Mammary microvascular endothelial cell (primary cell): ENCODE data around the gene TCEA3. TPM values are rescaled to one million over a fixed set of nuclear protein-coding genes. Genes with fewer than 3 reads are reported as not detected.

Experiments used
- total RNA-seq: library from RNA; depleted of rRNA; stranded (reverse); fragments of >200 nt; gene quantifications from 2 replicates; pipeline ENCODE4 v1.2.3, GENCODE V29; 2015

The TCEA3 gene
- 0.40 and 0.44 TPM in 2 replicates for total RNA-seq

GRCh38 chr1:23424293-23425192 lies at the start of gene TCEA3:
TSS of gene TCEA3 (minus strand) at chr1:23424748. CDS start at chr1:23424633, 115 bp downstream.

DNA sequence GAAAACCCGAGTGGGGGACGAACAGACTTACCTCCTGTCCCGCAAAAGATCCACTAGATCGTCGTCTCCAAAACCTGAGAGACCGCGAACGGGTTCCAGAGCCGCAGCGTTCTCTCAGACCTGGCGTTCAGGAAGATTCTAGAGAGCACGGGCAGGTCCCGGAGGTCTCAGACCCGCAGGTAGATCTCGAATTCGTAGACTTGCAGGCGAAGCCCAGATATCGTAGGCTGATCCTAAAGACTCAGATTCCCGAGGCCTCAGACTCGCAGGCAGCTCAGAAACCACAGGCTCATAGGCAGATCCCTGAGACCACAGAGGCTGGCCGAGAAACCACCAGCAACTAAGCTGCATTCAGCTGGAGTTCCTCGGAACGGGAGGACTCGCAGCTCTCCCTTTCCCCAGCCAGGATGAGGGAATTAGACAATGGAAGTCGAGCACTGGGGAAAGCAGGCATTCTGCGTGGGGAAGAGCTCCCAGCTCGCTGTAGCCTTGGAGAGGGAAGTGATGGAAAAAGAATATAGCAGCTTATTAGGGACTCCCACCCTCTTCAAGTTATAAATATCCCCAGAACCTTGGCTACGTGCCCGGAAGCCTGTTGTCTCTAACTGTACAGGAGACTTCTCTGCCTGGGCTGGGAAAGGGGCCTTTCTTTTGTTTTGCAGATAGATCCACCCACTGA lies 55.1 kb downstream of the TCEA3 start, which contains the start of gene ZNF436:
TSS of gene ZNF436 (minus strand) at position 502 of the 679 bp plus-strand sequence. CDS start 1,831 bp downstream, outside the sequence.

GRCh38 chr1:23344111-23344986 lies 80.2 kb downstream of the TCEA3 start, which contains the start of gene HNRNPR:
TSS of gene HNRNPR (minus strand) at chr1:23344284. CDS start at chr1:23341008, 3,276 bp downstream.

Other genes with a start within 250 kb of the TCEA3 start
- gene HTR1D, start 207.2 kb downstream of the TCEA3 start, total RNA-seq: 1.4 TPM in 2 replicates
- 90.4 and 102 TPM in 2 replicates for gene HNRNPR, start 80.5 kb downstream of the TCEA3 start, total RNA-seq
- 8.1 and 8.9 TPM in 2 replicates for gene ZNF436, start 54.9 kb downstream of the TCEA3 start, total RNA-seq
- gene ASAP3, start 59.4 kb upstream of the TCEA3 start, total RNA-seq: 3.8 and 5.5 TPM in 2 replicates
- 1.9 and 2.7 TPM in 2 replicates for gene E2F2, start 106.5 kb upstream of the TCEA3 start, total RNA-seq
- 739 and 789 TPM in 2 replicates for gene ID3, start 134.8 kb upstream of the TCEA3 start, total RNA-seq